Stimulated activated CD8-positive, alpha-beta memory T cell treated with anti-CD3 and anti-CD28 coated beads, Interleukin-12 subunit alpha, Interleukin-12 subunit beta, amount 100 ng/mL, for 4 hours (primary cell): ENCODE data around the gene UQCC2.
A peak's percentile ranks its signal among the peaks of the same experiment; 100 is the strongest.

Experiments used
- DNase-seq: peaks from one replicate; pipeline ENCODE4 v3.0.0-alpha.2; 2020; ENCODE audit warnings: low read depth

UQCC2 gene

DNA sequence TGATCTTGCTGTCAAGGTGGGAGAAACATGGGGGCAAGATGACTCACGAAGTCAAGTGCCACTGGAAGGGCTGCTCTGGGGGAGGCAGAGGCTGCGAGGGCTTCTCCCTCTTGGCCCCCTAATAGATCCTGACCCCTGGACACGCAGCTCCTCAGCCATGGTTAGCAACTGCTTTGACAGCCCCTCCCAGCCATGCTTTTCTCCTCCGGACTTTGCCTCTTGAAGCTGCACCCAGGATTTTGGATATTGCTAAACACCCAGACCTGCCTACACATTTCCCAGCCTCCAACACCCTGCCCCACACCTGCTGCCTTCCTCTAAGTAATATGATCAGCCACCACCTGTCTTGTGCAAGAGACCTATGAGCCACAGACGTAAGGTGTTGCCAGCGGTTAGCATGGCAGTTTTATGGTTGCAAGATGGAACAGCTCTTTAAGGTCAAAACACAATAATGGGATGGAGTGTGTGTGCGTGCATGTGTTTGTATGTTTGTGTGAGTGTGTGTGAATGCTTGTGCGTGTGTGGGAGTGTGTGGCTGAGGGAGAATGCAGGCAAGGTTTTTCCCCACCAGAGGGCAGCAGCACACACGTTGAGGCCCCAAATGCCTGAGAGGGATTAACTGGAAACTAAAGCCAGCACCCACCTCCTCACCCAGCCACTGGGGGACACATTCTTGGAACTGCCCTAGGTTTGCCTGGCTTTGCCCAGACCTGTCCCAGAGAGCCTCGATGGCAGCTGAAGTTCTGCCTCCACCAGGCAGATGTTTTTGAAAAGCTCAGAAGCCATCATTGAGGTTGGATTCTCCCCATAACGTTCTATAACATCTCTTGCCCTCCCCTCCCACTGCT, 32.7 kb upstream of the UQCC2 start:
- DNase-seq = peak; percentile 42

DNA sequence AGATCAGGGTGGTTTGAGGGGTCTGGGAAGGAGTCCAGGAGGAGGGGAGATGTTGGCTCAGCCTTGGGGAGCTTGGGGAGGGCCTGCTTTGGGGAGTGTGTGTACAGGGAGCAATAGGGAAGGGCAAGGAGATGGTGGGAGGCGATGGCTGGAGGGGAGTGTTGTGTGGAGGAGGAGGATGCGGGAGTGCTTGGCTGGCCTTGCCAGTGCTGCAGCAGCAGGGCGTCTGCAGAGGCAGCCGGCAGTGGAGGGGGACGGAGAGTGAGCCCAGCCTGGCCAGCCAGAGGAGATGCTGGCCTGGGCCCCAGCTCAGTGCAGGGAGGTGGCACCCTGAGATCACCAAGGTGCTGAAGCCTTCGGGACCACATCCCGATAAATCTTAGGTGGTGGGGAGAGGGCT, 31.3 kb upstream of the UQCC2 start:
- no peak for DNase-seq

DNA sequence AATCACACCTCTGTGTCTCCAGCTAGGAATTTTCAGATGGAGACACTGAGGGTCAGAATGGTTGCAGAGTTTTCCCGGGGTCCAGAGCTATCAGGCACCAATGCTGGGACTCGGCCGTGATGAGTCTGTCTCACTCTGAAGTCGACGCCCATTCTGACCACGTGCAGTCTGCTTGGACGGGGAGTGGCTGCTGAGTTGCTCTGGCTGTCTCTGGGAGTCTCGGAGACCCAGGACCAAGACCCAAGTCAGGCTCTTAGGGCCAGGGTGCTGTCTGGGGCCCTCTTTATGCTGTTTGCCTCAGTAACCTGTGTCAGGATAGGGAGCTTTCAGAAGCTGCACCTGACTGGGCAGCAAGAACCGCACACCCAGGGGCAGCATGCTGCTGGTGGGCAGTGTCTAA, 30.6 kb upstream of the UQCC2 start:
- no peak for DNase-seq

DNA sequence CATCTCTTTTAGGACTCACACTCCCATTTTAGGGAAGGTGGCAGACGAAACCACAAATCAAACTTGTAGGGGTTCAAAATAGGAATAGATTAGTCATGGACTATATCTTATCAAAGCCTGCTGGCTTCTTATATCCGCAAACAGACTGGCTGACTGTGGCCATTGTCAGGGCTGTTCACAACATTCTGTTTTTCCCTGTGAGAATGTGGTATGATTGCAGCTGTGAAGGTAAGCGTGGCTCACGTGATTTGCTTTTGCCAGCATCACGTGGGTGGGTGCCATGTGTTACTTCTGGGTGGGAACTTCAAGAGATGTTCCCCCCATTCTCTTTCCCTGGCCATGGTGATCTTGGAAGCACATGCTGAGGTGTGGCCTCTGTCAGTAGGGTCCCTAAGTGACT, 29.3 kb upstream of the UQCC2 start:
- no peak for DNase-seq

DNA sequence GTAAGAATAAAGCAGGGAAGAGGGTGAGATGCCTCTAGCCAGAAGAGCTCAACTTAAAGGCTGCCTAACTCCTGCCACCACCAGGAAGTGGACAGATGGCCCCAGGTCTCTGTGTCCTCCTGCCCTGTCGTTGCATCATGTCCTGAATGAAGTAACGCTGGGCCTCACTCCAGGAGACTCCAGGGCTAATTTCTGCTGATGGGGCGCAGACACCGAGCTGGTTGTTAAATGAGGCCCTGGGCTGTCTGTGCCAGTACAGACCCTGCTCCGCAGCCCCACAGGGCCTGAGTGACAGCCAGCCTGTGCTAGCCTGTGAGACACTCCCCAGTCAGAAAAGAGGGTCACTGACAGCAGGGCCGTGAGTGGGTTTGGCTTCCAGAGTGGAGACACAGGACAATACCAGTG, 28.7 kb upstream of the UQCC2 start:
- DNase-seq = no peak

DNA sequence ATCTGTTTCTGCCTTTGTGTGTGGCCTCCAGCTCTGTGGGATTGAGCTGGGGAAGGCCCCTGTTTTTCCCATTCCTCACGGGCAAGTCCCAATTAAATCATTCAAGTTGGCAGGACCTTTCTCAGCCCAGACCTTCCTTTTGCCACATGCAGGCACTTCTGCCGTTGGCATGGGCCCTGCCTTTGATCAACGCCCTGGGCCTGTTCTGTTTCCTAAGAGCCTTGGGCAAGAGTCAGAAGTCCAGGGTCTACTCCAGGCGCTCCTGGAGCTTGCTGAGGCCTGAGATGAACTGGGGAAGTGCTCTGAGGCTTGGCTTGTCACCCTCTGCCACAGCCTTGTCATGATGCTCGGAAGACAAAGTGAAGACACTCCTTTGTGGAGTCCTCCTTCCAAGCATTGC, 28.1 kb upstream of the UQCC2 start:
- DNase-seq = no peak

DNA sequence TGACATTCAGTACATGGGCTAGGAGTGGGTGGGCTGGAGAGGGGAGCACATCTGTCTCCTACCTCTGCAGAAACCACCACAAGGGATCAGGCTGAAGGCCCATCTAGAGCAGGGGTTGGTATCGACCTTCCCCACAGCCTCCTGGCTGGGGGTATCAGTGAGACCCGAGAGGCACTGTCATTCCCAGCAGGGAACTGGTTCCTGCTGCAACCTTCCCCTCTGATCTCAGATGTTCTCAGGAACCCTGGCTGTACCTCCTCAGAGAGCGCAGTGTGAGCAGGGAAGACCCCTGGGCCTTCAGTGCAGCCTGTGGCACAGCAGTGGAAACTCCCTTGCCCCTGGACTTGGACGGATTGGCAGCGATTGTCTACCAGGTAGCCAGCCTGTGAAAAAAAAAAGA, 27.4 kb upstream of the UQCC2 start:
- no peak for DNase-seq

DNA sequence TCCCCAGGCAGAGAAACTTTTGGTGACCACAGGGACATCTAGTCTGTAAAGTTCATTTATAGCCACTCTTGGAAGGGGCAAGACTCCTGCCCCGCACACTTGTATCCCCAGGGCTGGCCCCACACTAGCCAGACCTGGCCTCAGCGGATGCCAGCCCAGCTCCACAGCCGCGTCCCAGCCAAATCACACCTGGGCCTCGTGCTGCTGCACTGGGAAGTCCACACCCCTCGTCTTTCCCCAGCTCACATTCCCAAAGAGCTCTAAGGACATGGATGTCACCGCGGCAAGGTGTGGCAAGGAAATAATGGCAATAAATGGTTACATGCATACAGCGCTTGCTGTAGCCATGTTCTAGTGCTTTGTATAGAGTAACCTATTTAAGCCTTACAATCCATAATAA, 26.7 kb upstream of the UQCC2 start:
- no peak for DNase-seq

DNA sequence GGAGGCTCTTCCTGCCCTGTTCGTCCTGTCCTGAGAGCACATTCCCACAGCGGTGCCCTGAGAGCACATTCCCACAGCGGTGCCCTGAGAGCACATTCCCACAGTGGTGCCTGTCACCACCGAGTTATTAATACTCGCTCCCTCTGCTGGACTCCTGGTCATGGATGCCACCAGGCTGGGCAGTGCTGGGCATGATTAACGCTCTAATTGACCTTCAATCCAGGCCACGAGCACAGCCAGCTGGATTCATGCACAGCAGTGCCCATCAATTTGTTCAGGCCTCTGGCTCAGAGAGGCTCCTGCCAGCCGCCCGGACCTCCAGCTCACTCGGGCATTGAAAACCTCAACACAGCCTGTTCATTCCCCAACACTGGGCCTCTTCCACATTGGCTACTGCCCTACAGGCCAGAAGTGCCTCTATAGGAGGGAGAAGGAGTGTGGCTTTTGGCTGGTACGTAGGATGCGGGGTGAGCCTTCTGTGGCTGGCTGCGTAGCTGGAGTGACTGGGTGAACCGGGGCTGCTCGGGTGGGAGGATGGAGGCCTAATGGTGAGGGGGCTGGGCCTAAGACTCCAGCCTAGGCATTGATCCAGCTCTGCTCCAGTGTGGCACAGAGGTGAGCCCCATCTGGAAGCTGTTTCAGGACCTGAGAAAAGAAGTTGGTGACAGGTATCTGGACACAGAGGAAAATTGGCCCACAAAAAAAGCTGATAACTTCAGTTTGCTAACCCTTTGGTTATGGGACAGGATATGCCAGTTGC, 25.9 kb upstream of the UQCC2 start:
- DNase-seq = no peak

DNA sequence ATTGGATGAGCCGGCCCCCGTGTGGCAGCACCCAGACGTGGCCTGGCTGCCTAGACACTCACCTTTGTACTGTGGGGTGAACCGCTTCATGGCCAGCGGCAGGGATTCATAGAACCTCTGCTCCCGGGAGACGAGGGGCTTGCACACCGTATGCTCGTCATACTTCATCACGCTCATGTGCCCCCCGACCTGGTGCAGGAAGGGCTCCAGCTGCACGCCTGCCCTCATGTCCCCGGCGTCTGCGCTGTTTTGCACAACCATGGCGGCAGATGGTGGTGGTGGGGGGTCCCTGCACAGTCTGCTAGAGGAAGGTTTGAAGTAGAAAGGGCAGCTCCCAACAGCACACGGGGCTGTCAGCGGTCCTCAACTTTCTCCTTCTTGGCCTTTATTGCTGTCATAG, 23.7 kb upstream of the UQCC2 start:
- no peak for DNase-seq

DNA sequence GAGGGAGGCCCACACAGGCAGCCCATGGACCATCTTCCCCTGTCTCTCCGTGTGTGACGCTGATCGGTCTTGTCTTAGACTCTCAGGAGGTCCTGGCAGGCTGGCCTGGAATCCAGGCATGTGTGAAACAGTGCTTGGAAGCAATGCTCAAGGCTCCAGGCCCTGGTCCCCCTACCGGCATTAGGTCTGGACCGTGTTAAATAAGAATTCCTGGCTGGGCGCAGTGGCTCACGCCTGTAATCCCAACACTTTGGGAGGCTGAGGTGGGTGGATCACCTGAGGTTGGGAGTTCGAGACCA, 22.2 kb upstream of the UQCC2 start:
- no peak for DNase-seq

DNA sequence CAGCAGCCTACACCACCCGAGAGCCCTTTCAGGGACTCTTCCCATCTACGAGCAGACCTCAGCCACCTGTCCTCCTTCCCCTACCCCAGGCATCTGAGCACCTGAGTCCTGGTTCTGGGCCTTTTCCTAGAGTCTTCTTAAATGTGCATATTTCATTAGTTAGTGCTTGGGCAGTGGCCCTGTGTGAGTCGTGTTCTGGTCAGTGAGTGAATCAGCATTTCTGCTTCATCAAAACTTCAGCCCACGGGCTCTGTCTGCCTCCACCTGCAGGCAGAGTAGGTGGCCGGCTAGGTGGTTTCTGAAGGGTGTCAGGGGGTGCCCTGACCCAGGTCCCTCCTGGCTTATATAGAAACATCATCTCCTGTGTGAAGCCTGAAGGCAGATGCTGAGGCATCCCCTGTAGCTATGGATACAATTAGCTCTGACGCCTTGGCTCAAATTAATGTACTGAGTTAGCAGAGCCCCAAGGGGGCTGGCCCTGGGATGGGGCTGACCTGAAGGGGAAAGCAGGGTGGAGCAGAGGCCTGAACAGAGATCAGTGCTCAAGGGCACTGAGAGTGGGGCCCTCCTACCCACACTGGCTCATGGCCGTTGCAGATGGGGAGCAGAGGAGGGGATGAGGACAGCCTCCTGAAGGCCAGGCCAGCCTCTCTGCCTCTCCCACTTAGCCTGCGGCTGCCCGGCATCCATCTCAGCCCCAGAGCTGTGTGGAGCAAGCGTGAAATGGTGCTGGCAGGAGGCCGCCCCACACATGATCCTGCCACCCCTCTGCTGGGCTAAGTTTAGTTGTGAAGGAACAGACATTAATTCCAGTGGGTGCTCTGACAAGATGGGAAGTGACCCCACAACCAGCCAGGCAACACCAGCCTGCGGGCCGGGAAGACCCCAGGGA, 21.6 kb upstream of the UQCC2 start:
- no peak for DNase-seq

DNA sequence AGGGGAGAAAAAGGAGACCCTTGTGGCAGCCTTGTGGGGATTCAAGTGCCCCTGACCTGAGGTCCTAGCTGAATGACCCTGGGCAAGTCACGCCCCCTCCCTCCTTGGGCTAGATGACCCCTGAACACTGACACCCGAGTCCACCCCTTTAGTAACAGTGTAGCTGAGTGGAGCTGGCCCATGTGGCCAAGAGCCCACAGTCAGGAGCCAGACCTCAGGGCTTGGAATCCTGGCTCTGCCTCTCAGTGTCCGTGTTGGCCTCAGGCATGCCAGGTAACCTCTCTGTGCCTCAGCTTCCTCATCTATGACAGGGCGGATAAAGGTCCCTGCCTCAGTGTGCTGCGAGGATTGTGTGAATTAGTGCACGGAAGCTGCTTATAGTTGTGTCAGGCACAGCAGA, 20.9 kb upstream of the UQCC2 start:
- no peak for DNase-seq

DNA sequence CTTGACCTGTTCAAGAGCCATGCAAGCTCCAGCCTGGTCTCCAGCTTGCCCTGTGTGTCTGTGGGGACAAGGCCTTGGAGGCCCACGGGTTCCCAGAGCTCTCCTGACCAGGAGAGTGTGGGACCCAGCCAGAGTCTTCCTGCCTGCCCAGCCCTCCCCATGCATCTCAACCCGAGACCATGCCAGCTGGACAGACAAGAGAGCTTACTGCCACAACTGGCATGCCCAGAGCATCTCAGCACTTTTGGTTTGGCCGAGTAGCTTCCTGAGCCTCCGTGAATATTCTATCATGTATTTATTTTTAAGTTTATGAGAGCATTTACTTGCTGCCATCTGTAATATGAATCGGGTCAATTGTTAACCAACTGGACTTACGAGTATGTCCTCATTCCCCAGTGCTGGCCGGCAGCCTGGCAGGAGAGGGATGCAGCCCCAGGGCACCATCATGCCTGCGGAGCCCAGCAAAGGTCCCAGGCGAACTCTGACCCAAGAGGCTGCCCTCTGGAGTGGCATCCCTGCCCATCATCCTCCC, 20.3 kb upstream of the UQCC2 start:
- DNase-seq = no peak

DNA sequence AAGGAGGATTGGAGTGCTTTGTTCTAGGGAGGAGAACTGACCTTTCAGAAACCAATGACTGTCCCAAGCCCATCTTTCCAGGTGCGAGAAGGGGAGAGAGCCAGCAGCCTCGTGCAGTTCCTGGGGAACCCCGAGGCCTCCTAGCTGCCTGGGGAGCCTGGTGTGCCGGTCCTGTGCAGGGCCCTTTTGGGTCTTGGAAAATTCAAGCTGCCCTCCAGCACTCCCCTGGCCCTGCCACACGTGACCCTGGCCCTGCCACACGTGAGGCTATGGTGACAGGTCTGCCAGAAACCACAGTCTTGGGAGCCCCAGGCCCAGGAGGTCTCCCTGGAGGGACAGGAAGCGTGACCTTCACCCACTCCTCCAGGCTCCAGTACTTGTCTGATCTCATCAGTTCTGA, 19.5 kb upstream of the UQCC2 start:
- no peak for DNase-seq

DNA sequence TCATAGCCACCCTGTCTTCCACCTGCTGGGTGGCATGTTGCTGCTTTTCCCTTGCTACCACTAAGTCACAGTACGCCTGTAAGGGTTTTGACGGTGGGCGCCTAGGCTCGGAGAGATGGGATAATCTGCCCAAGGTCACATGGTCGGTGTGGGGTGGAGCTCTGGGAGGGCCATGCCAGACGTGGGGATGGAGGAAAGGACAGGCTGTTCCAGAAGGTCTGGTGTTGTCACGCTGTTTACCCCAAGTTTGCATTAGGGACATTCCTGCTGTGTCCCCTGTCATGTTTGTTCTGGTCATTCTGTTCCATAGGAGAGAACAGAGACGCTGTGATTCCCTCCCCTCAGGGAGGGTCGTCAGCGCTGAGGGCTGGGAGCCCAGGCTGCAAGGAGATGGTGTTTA, 19.1 kb upstream of the UQCC2 start:
- no peak for DNase-seq

DNA sequence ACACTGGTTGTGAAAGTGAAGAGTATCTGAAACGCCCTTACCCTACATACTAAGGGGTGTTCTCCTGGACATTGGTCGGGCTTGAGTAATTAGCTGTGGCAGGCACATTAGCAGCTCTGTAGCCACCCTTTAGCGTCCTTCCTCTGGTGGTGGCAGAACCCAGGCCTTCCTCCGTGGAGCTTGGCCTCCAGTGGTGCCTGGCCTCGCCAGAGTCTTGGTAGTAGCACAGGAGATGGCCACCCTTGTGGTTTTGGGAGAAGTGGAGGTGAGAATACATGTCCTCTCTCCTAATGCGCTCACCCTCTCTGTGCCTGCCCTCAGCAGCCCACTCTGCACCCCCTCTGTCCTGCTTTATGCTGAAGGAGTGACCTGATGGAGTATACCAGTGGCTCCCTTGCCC, 17.6 kb upstream of the UQCC2 start:
- DNase-seq = no peak

DNA sequence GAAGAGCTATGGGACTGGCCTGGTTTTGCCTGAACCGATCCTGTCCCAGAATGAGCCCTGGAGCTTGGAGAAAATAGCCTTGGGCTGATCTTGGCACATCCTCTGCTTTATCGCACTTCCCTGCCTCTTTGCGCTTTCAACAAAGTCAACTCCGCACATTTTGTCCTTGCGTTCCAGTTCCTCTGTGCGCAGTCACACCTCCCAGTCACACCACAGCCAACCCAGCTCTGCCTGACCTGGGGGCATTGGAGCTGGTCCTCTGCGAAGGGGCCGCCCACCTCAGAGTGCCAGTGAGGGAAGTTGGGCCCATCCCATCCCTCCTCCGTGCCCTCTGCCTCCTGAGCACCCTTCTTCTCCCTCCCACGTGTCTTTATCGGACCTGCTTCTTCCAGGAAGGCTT, 16.9 kb upstream of the UQCC2 start:
- DNase-seq = no peak

DNA sequence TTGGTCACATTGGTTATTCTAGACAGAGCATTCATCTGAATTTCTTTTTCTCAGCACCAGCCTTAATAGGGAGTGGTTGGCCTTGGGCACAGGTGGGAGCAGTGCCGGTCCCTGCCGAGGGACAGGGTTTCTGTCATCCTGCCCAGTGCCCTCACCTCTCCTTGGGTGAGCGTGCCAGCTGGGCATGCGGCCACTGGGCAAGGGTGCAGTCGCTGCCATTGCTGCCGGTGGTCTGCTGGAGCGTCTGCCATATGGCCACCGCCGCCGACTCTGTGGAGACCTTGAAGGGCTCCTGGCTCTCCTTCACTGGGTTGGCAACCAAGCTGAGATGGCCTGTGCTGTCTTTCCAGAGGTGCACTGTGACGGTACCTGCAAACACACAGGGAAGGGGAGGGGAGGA, 16.4 kb upstream of the UQCC2 start:
- DNase-seq = no peak

DNA sequence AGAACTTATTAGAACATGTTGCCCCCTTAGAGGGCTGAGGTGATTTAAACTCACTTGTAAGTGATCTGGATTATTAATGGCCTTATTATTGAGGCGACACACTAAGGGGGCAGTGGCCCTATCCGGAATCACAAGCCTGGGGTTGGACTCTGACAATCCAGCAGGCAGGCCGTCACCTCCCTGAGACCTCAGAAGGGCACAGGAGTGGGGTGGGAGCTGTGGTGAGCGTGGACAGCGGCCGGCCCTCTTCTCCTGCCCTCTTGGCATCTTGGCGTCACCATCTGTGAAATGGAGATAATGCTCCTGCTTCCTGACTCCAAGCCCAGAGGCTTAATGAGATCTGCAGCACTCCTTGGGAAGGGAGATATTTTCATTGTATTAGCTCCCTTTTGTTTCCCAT, 15.6 kb upstream of the UQCC2 start:
- DNase-seq = no peak

DNA sequence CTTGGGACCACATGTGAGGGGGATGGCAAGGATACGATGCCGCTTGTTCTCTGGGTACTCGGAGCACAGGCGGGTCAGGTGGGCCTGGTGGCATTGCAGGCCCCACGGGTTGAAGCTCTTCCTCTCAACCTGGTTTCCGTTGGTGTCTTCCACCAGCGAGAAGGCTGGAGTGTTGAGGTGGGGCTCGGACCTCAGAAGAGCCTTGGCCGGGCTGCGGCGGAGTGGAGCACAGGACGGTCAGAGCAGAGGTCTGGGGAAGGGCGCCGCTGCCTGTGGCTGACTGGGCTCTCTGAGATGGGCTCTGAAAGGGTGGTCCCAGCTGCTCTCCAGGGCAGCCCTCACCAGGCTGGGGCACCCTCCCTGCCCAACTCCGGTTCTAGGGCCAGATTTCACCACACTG, 15.2 kb upstream of the UQCC2 start:
- DNase-seq = no peak

DNA sequence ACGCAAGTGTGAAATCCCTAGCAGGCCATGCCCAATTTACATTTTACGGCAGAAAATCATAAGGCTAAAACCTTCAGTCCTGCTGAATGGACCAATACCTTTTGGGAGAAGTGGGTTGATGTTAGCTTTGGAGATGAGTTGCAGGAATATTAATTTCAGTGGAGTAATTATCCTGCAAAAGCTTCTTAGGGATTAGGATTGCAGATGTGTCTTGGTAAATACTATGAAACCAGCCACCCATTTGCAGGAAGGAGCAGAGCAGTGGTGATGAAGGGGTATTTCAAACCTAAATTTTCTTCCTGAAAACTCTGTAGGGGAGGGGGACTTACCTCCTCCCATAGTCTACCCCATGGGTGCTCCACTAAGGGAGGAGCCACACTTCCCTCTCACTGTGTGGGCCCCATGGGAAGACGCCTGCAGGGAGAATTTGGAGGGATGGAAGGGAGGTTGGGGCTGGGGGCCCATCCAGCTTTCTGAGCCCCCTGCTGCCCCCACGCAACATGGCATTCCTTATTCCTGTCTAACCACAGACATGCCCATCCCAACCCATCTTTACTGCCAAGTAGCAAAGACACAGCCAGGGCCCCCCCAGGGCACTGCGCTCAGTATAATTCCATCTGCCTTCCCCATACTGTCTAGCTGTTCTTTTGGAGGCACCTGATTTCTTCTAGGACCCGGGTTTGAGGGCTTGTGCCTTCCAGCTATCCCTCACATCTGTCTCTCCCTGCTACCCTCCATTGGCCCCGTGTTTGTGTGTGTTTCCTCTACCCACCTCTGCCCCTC, 14.6 kb upstream of the UQCC2 start:
- DNase-seq = no peak
